OCI-LY7 (cell line): Measurements from ENCODE around the gene STK16. TPM values are rescaled to one million over a fixed set of nuclear protein-coding genes. Genes with fewer than 3 reads are reported as not detected.

Experiments
- BruUV-seq: library from RNA; stranded (reverse); fragments of 400-500 nt; replicated peaks from 2 replicates; lab custom pipeline; 2021; lab: Mats Ljungman, UMichigan
- CTCF ChIA-PET: fragments of 300-600 bp; sonication (Branson Sonifier 250); formaldehyde crosslinking; loops from one replicate; lab custom pipeline; 2022; ENCODE audit warnings: antibody characterized with exemption; ENCODE audit not compliant: unreplicated experiment; lab: Charles Lee
- POLR2A ChIA-PET: fragments of 300-600 bp; sonication (Branson Sonifier 250); formaldehyde crosslinking; loops from one replicate; lab custom pipeline; 2022; ENCODE audit warnings: antibody characterized with exemption; lab: Charles Lee
- DNase-seq: peaks from one replicate; pipeline ENCODE4 v3.0.0-alpha.2; 2015; ENCODE audit warnings: low spot score
- H2AFZ ChIP-seq: fragments of 200-600 bp; sonication (generic), shearing (Covaris generic); 2 replicates; pipeline ENCODE4 v1.6.1; 2014; ENCODE audit warnings: mild to moderate bottlenecking, antibody characterized with exemption, low read length, moderate library complexity
- H3K27ac ChIP-seq: fragments of 200-600 bp; sonication (generic); 2 replicates; pipeline ENCODE4 v1.5.1; 2014; ENCODE audit warnings: mixed run types, low read depth, mild to moderate bottlenecking, moderate library complexity, low read length, inconsistent platforms; ENCODE audit not compliant: poor library complexity, severe bottlenecking
- H3K36me3 ChIP-seq: fragments of 200-600 bp; sonication (generic); 2 replicates; pipeline ENCODE4 v1.6.1; 2014; ENCODE audit warnings: mild to moderate bottlenecking, antibody characterized with exemption, low read length, moderate library complexity, mixed read lengths; ENCODE audit not compliant: insufficient read depth
- H3K4me1 ChIP-seq: fragments of 200-600 bp; sonication (generic); 2 replicates; pipeline ENCODE4 v1.5.1; 2014; ENCODE audit warnings: mild to moderate bottlenecking, low read length; ENCODE audit not compliant: insufficient read depth, poor library complexity, severe bottlenecking
- H3K4me2 ChIP-seq: fragments of 200-600 bp; sonication (generic); 2 replicates; pipeline ENCODE4 v1.6.1; 2014; ENCODE audit warnings: mild to moderate bottlenecking, low read length
- H3K4me3 ChIP-seq: fragments of 200-600 bp; sonication (generic); 2 replicates; pipeline ENCODE4 v1.5.1; 2014; ENCODE audit warnings: mild to moderate bottlenecking, low read depth, low read length; ENCODE audit not compliant: poor library complexity, severe bottlenecking
- H3K79me2 ChIP-seq: fragments of 200-600 bp; sonication (generic); 2 replicates; pipeline ENCODE4 v1.6.1; 2016; ENCODE audit warnings: low read depth, mild to moderate bottlenecking, low read length, moderate library complexity, mixed read lengths; ENCODE audit not compliant: insufficient read depth
- H3K9me2 ChIP-seq: fragments of 200-600 bp; sonication (generic); 2 replicates; pipeline ENCODE4 v1.6.1; 2016; ENCODE audit warnings: mild to moderate bottlenecking, low read length, mixed read lengths; ENCODE audit not compliant: insufficient read depth
- H3K9me3 ChIP-seq: fragments of 200-600 bp; sonication (generic); 2 replicates; pipeline ENCODE4 v1.6.1; 2014; ENCODE audit warnings: mild to moderate bottlenecking, mixed run types, low read length, mixed read lengths
- H4K20me1 ChIP-seq: fragments of 200-600 bp; sonication (generic); 2 replicates; pipeline ENCODE4 v1.6.1; 2014; ENCODE audit warnings: mild to moderate bottlenecking, antibody characterized with exemption, low read length, moderate library complexity, mixed read lengths; ENCODE audit not compliant: insufficient read depth
- CTCF ChIP-seq: fragments of 200-600 bp; sonication (generic); conservative IDR thresholded peaks from 2 replicates; pipeline ENCODE4 v1.5.1; 2014; ENCODE audit warnings: mild to moderate bottlenecking, antibody characterized with exemption, low read length, moderate library complexity, mixed read lengths
- EZH2phosphoT487 ChIP-seq: fragments of 200-600 bp; sonication (generic); IDR thresholded peaks from 2 replicates; pipeline ENCODE4 v1.6.1; 2018; ENCODE audit warnings: low read depth, borderline replicate concordance, mild to moderate bottlenecking, mixed run types, antibody characterized with exemption, low read length, moderate library complexity, mixed read lengths
- intact Hi-C: fragments of 100-400 bp; cut with micrococcal nuclease; formaldehyde crosslinking; loops from one replicate; pipeline ENCODE4 v1.10.0; 2022; ENCODE audit not compliant: unreplicated experiment
- total RNA-seq, 2 experiments: library from RNA; depleted of rRNA in 1 of 2; stranded (reverse); fragments of >200 nt in 1 of 2; shearing (Covaris generic) in 1 of 2; gene quantifications; 2 replicates each; pipeline ENCODE4 v1.2.3, GENCODE V29; 2014 to 2022

Gene STK16
- total RNA-seq, 2 experiments from 2014 or later, result 23.4 to 39.5 TPM

GRCh38 chr2:219251656-219252055 lies 6.4 kb downstream of the STK16 start:
- ChIA-PET CTCF (no interaction called here), POLR2A (interaction anchor here (1.7 to 2.3 kb wide), 2 partner anchors 28 to 75 kb away, joined by 5 to 8 read pairs; partner anchors contain the start of genes CNPPD1 and DNAJB2)
- peak overlapping the region; percentile 96 for H3K27ac ChIP-seq
- no peaks in the 10 kb centered on the region for H3K9me3 ChIP-seq
- no peak for DNase-seq
- no peak for TF ChIP-seq EZH2phosphoT487
- TF ChIP-seq CTCF, result no peak
- BruUV-seq, result no TSS peak
- H3K79me2 ChIP-seq, result peaks cover 46% of the 10 kb centered on the region
- H3K4me2 ChIP-seq, result peak overlapping the region; percentile 93
- intact Hi-C loops, result loop anchor here (2.0 to 10.0 kb wide), 2 partner anchors 75 to 357 kb away; partner anchors contain the start of gene CNPPD1
- H2AFZ ChIP-seq, result no peak overlapping the region
- H3K36me3 ChIP-seq, result peaks cover 52% of the 10 kb centered on the region
- no peaks in the 10 kb centered on the region for H3K9me2 ChIP-seq
- H3K4me1 ChIP-seq, result peaks cover 71% of the 10 kb centered on the region
- no peaks in the 10 kb centered on the region for H4K20me1 ChIP-seq
- peak overlapping the region; percentile 87 for H3K4me3 ChIP-seq

DNA sequence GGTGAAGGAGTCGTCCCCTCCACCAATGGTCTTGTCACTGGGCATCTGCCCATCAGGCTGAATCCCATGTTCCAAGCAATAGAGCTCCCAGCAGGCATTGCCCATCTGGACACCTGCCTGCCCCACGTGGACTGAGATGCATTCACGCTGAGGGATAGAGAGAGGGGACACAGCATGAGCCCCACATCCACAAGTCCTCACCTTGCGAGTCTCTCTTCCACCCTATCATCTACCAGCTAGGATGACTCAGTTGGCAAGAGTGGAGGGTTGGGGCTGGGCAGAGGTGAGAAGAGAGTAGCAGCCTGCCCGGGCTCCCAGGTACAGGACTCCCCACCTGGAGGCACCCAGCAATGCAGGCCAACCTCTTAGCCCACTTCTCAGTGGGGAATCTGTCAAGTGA lies 6.8 kb downstream of the STK16 start:
- intact Hi-C loops, result loop anchor here (2.0 to 10.0 kb wide), 2 partner anchors 75 to 357 kb away; partner anchors contain the start of gene CNPPD1
- H3K4me1 ChIP-seq, result peaks cover 66% of the 10 kb centered on the region
- no peaks in the 10 kb centered on the region for H3K9me3 ChIP-seq
- TF ChIP-seq CTCF (0 out of 2 replicates have a peak, but pooled peaks have one; percentile 22), EZH2phosphoT487 (no peak)
- peak overlapping the region; percentile 93 for H3K4me2 ChIP-seq
- H3K4me3 ChIP-seq, result peak overlapping the region; percentile 87
- H2AFZ ChIP-seq, result no peak overlapping the region
- H3K9me2 ChIP-seq, result no peaks in the 10 kb centered on the region
- CTCF ChIA-PET, result no interaction called here
- peak overlapping the region; percentile 96 for H3K27ac ChIP-seq
- POLR2A ChIA-PET, result interaction anchor here (0.6 to 2.3 kb wide), 7 partner anchors 20 to 180 kb away, joined by 3 to 8 read pairs (median 4); partner anchors contain the start of genes CNPPD1 and DNAJB2
- H4K20me1 ChIP-seq, result no peaks in the 10 kb centered on the region
- BruUV-seq, result no TSS peak
- peaks cover 44% of the 10 kb centered on the region for H3K79me2 ChIP-seq
- DNase-seq, result peak; percentile 27
- peaks cover 48% of the 10 kb centered on the region for H3K36me3 ChIP-seq

DNA sequence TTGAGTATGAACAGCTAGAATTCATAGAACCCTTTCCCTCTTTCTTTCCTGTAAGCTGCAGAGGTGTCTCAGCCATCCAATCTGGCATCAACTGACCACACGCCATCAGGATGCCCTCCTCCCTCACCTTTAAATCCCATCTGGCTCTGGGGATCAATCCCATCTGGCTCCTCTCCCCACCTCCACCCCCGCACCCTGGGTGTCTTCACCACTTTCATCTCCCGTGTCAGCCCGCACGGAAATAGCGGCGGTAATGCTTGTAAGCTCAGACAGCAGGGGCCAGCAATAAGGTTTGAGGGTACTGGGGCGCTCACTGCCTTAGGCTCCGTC lies 7.3 kb downstream of the STK16 start:
- peak overlapping the region; percentile 96 for H3K27ac ChIP-seq
- H3K4me2 ChIP-seq, result peak overlapping the region; percentile 93
- no peaks in the 10 kb centered on the region for H3K9me3 ChIP-seq
- peaks cover 62% of the 10 kb centered on the region for H3K4me1 ChIP-seq
- no peak overlapping the region for H2AFZ ChIP-seq
- no peak for DNase-seq
- H3K36me3 ChIP-seq, result peaks cover 44% of the 10 kb centered on the region
- CTCF ChIA-PET, result interaction anchor here (2.6 kb wide), 1 partner anchor 25 kb away, joined by 7 read pairs; the partner anchor contains the start of gene DNAJB2
- no peaks in the 10 kb centered on the region for H3K9me2 ChIP-seq
- peak overlapping the region; percentile 87 for H3K4me3 ChIP-seq
- TF ChIP-seq EZH2phosphoT487, result no peak
- no peak for TF ChIP-seq CTCF
- H4K20me1 ChIP-seq, result no peaks in the 10 kb centered on the region
- H3K79me2 ChIP-seq, result peaks cover 41% of the 10 kb centered on the region
- BruUV-seq, result no TSS peak
- POLR2A ChIA-PET, result interaction anchor here (0.6 to 2.3 kb wide), 13 partner anchors 8 to 689 kb away, joined by 3 to 8 read pairs (median 3); partner anchors contain the start of genes ANKZF1, ATG9A, CNPPD1 and DNAJB2
- intact Hi-C loops, result loop anchor here (2.0 to 10.0 kb wide), 2 partner anchors 76 to 358 kb away; partner anchors contain the start of gene CNPPD1
